ENCODE measurements around the gene TSEN2.
A peak's percentile ranks its signal among the peaks of the same experiment; 100 is the strongest.
"Not testable (repeated sequence)": the region's sequence is repeated elsewhere in the genome, so short reads cannot be mapped to it uniquely, and the experiment has no call there.

Gene TSEN2

DNA sequence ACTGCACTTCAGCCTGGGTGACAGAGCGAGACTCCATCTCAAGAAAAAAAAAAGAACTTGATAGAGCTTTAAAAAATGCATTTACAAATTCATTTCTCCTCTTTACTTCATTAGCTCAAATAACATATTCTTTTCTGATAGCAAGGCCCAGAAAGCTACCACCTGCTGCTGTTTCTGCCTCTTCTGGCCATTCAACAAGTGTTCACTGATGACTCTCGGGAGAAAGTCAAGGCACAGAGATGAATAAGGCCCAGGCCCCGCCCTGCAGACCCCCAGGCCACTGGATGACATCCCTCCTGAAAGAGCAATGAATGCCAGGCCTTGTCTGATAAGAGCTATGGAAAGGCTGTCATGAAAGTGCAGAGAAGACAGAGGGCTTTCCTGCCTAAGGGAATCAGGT is 13.6 kb upstream of the TSEN2 start:
- no peaks in the 10 kb centered on the region for H3K9me3 Mint-ChIP-seq
- peaks cover 5% of the 10 kb centered on the region in 2 donors for H3K4me1 Mint-ChIP-seq (ENCODE audit: low read depth in 2 of 2)
- ATAC-seq (replicated peaks) = no peak
- DNase-seq = no peak
- no peaks in the 10 kb centered on the region for H3K36me3 Mint-ChIP-seq (ENCODE audit: insufficient read depth)
- no peak overlapping the region for H3K4me3 Mint-ChIP-seq
- H3K27ac Mint-ChIP-seq = no peak overlapping the region
- peaks cover 0 to 38% of the 10 kb centered on the region in 2 donors for H3K27me3 Mint-ChIP-seq

DNA sequence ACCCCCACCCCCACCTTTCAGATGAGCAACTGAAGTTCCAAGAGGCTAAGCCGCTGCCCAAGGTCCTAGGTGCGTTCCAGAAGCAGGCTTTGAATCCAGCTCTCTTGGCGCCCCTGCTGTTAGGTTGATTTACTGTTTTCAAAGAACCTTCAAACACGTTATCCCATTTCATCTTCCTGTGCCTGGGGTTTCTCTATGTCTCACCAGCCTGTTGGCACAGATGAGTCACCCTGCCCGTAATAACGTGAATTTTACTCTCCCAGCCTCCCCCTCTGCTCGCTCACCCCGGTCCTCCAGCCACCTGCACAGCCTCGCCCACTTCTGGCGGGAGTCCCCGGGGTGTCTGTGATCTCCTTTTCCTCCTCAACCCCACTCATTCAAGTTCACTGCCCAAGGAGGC is 13.0 kb upstream of the TSEN2 start:
- no peak overlapping the region for H3K27ac Mint-ChIP-seq
- no peak for DNase-seq
- peak overlapping the region; percentile 8 to 21 for H3K4me3 Mint-ChIP-seq
- peak; percentile 54 for ATAC-seq (replicated peaks)
- no peaks in the 10 kb centered on the region for H3K36me3 Mint-ChIP-seq (ENCODE audit: insufficient read depth)
- no peaks in the 10 kb centered on the region for H3K9me3 Mint-ChIP-seq
- peaks cover 0 to 38% of the 10 kb centered on the region in 2 donors for H3K27me3 Mint-ChIP-seq
- H3K4me1 Mint-ChIP-seq (ENCODE audit: low read depth in 2 of 2) = peaks cover 5% of the 10 kb centered on the region in 2 donors

- peaks cover 5% of the 10 kb centered on the region in 2 donors for H3K4me1 Mint-ChIP-seq (ENCODE audit: low read depth in 2 of 2)
- no peak for DNase-seq
- no peaks in the 10 kb centered on the region for H3K36me3 Mint-ChIP-seq (ENCODE audit: insufficient read depth)
- H3K27me3 Mint-ChIP-seq = peaks cover 0 to 38% of the 10 kb centered on the region in 2 donors
- no peak for ATAC-seq (replicated peaks)
- H3K27ac Mint-ChIP-seq = no peak overlapping the region
- H3K4me3 Mint-ChIP-seq = no peak overlapping the region
- no peaks in the 10 kb centered on the region for H3K9me3 Mint-ChIP-seq
These were observed 12.2 kb upstream of the TSEN2 start for GRCh38 chr3:12472000-12472610.

- no peaks in the 10 kb centered on the region for H3K36me3 Mint-ChIP-seq (ENCODE audit: insufficient read depth)
- no peaks in the 10 kb centered on the region for H3K9me3 Mint-ChIP-seq
- no peak overlapping the region for H3K4me3 Mint-ChIP-seq
- DNase-seq = no peak
- peaks cover 0 to 38% of the 10 kb centered on the region in 2 donors for H3K27me3 Mint-ChIP-seq
- no peak overlapping the region for H3K27ac Mint-ChIP-seq
- peaks cover 5% of the 10 kb centered on the region in 2 donors for H3K4me1 Mint-ChIP-seq (ENCODE audit: low read depth in 2 of 2)
- no peak for ATAC-seq (replicated peaks)
These were observed 11.5 kb upstream of the TSEN2 start for GRCh38 chr3:12472796-12473195.

GRCh38 chr3:12473511-12473910 is 10.8 kb upstream of the TSEN2 start:
- no peaks in the 10 kb centered on the region for H3K9me3 Mint-ChIP-seq
- DNase-seq (no peak), ATAC-seq (replicated peaks) (no peak)
- peaks cover 5% of the 10 kb centered on the region in 2 donors for H3K4me1 Mint-ChIP-seq (ENCODE audit: low read depth in 2 of 2)
- peaks cover 0 to 33% of the 10 kb centered on the region in 2 donors for H3K27me3 Mint-ChIP-seq
- H3K36me3 Mint-ChIP-seq (ENCODE audit: insufficient read depth) = no peaks in the 10 kb centered on the region
- H3K27ac Mint-ChIP-seq = no peak overlapping the region
- H3K4me3 Mint-ChIP-seq = no peak overlapping the region

GRCh38 chr3:12476238-12476897 is 7.9 kb upstream of the TSEN2 start:
- Mint-ChIP-seq H3K27me3 (peaks cover 0 to 14% of the 10 kb centered on the region in 2 donors), H3K36me3 (ENCODE audit: insufficient read depth) (no peaks in the 10 kb centered on the region), H3K9me3 (no peaks in the 10 kb centered on the region), H3K4me3 (no peak overlapping the region), H3K27ac (peak overlapping the region in 1 of 2 donors; percentile 36), H3K4me1 (ENCODE audit: low read depth in 2 of 2) (peaks cover 2 to 8% of the 10 kb centered on the region in 2 donors)
- no peak for ATAC-seq (replicated peaks)
- no peak for DNase-seq

DNA sequence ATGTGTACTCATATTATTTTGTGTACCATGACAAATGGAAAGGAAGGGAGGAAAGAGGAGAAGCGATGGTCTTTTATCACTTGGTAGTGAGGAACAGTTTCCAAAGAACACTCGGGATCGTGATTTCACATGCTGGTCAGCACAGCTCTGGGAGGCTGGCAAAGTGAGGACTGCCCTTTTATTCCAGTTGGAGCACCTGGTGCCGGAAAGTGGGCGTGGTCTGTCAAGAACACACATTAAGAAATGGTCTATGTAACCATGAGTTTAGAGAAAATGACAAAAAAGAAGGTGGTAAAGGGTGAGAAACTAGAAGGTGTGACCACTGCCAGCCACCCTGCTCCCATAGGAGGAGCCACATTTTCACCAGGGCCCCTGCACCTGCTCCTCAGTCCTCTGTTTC is 7.0 kb upstream of the TSEN2 start:
- Mint-ChIP-seq H3K36me3 (ENCODE audit: insufficient read depth) (no peaks in the 10 kb centered on the region), H3K4me1 (ENCODE audit: low read depth in 2 of 2) (peaks cover 0 to 5% of the 10 kb centered on the region in 2 donors), H3K4me3 (no peak overlapping the region), H3K27me3 (peaks cover 0 to 9% of the 10 kb centered on the region in 2 donors), H3K27ac (no peak overlapping the region), H3K9me3 (no peaks in the 10 kb centered on the region)
- ATAC-seq (replicated peaks) (no peak), DNase-seq (no peak)

DNA sequence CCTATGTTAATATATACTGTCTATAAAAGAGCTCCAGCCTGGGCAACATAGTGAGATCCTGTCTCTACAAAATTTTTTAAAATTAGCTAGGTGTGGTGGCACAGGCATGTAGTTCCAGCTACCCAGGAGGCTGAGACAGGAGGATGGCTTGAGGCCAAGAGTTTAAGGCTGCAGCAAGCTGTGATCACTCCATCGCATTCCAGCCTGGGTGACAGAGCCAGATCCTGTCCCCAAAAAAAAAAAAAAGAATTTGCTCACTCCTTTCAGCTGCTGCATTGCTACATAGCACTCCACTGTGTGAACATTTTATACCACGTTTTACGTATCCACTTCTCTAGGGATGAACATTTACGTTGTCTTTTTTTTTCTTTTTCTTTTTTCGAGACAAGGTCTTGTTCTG is 6.0 kb upstream of the TSEN2 start:
- Mint-ChIP-seq H3K4me1 (ENCODE audit: low read depth in 2 of 2) (peaks cover under 1 to 5% of the 10 kb centered on the region in 2 donors), H3K27me3 (peaks cover 0 to 2% of the 10 kb centered on the region in 2 donors), H3K9me3 (no peaks in the 10 kb centered on the region), H3K4me3 (no peak overlapping the region), H3K36me3 (ENCODE audit: insufficient read depth) (peaks cover 6% of the 10 kb centered on the region), H3K27ac (no peak overlapping the region)
- DNase-seq = no peak
- ATAC-seq (replicated peaks) = no peak

GRCh38 chr3:12479198-12479597 is 5.1 kb upstream of the TSEN2 start:
- H3K9me3 Mint-ChIP-seq; H3K27ac Mint-ChIP-seq; ATAC-seq (replicated peaks); H3K4me3 Mint-ChIP-seq; DNase-seq; H3K27me3 Mint-ChIP-seq; H3K36me3 Mint-ChIP-seq (ENCODE audit: insufficient read depth): not testable (repeated sequence)
- H3K4me1 Mint-ChIP-seq (ENCODE audit: low read depth in 2 of 2) = peaks cover 9 to 13% of the 10 kb centered on the region in 2 donors

- H3K9me3 Mint-ChIP-seq = no peaks in the 10 kb centered on the region
- H3K4me1 Mint-ChIP-seq (ENCODE audit: low read depth in 2 of 2) = peaks cover 17 to 20% of the 10 kb centered on the region in 2 donors
- no peak overlapping the region for H3K27ac Mint-ChIP-seq
- peak; percentile 15 to 27 (median 25) for DNase-seq
- H3K4me3 Mint-ChIP-seq = no peak overlapping the region
- ATAC-seq (replicated peaks) = peak; percentile 21
- peaks cover 15% of the 10 kb centered on the region for H3K36me3 Mint-ChIP-seq (ENCODE audit: insufficient read depth)
- no peaks in the 10 kb centered on the region for H3K27me3 Mint-ChIP-seq
These were observed 4.3 kb upstream of the TSEN2 start for GRCh38 chr3:12479919-12480427.

- ATAC-seq (replicated peaks) = no peak
- peak overlapping the region; percentile 91 to 95 for H3K4me3 Mint-ChIP-seq
- H3K36me3 Mint-ChIP-seq (ENCODE audit: insufficient read depth) = peaks cover 15% of the 10 kb centered on the region
- peaks cover 20 to 22% of the 10 kb centered on the region in 2 donors for H3K4me1 Mint-ChIP-seq (ENCODE audit: low read depth in 2 of 2)
- H3K9me3 Mint-ChIP-seq = no peaks in the 10 kb centered on the region
- H3K27me3 Mint-ChIP-seq = no peaks in the 10 kb centered on the region
- DNase-seq = no peak
- peak overlapping the region; percentile 95 for H3K27ac Mint-ChIP-seq
These were observed 870 bp upstream of the TSEN2 start for GRCh38 chr3:12483410-12483809.

- no peak for ATAC-seq (replicated peaks)
- Mint-ChIP-seq H3K4me3 (peak overlapping the region; percentile 91 to 95), H3K36me3 (ENCODE audit: insufficient read depth) (peaks cover 15% of the 10 kb centered on the region), H3K4me1 (ENCODE audit: low read depth in 2 of 2) (peaks cover 22% of the 10 kb centered on the region in 2 donors), H3K27ac (peak overlapping the region; percentile 95), H3K9me3 (no peaks in the 10 kb centered on the region), H3K27me3 (no peaks in the 10 kb centered on the region)
- DNase-seq = no peak
These were observed 445 bp upstream of the TSEN2 start for GRCh38 chr3:12483872-12484197.

- Mint-ChIP-seq H3K4me3 (peak overlapping the region; percentile 91 to 95), H3K36me3 (ENCODE audit: insufficient read depth) (peaks cover 18% of the 10 kb centered on the region), H3K4me1 (ENCODE audit: low read depth in 2 of 2) (peaks cover 18 to 26% of the 10 kb centered on the region in 2 donors), H3K9me3 (no peaks in the 10 kb centered on the region), H3K27me3 (no peaks in the 10 kb centered on the region), H3K27ac (peak overlapping the region; percentile 95)
- no peak for DNase-seq
- ATAC-seq (replicated peaks) = no peak
These were observed 675 bp downstream of the TSEN2 start for GRCh38 chr3:12484983-12485327.

DNA sequence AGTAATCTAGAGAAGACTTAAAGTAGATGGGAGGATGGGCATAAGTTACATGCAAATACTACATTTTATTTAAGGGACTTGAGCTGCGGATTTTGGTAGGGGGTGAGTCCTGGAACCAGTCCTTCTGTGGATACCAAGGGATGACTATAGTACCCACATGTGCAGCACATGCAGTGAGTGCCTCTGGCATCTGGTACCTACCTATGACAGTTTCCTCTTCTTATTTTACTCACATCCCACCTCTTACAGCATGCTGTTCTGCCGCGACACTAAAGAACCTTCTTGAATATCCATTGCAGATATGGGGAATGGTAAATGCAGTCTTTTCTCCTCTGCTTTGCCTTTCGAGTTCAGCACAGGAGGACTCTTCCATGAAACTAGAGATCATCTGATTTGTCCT is 1.7 kb downstream of the TSEN2 start:
- Mint-ChIP-seq H3K4me1 (ENCODE audit: low read depth in 2 of 2) (peaks cover 18 to 26% of the 10 kb centered on the region in 2 donors), H3K27ac (no peak overlapping the region), H3K27me3 (no peaks in the 10 kb centered on the region), H3K4me3 (peak overlapping the region; percentile 91 to 95), H3K36me3 (ENCODE audit: insufficient read depth) (peaks cover 23% of the 10 kb centered on the region), H3K9me3 (no peaks in the 10 kb centered on the region)
- DNase-seq (no peak), ATAC-seq (replicated peaks) (no peak)
